IMR-90 (cell line): ENCODE results near the gene DENND1B. TPM values are rescaled to one million over a fixed set of nuclear protein-coding genes. Genes with fewer than 3 reads are reported as not detected.
"Not testable (repeated sequence)": the region's sequence is repeated elsewhere in the genome, so short reads cannot be mapped to it uniquely, and the experiment has no call there.

Source experiments
- ATAC-seq: fragments of 200-7000 bp; cut with Tn5 transposase; 2 replicates; pipeline ENCODE4 v1.9.1; 2020; ENCODE audit warnings: low read depth, mild to moderate bottlenecking, moderate library complexity
- BruUV-seq: library from RNA; stranded (reverse); fragments of 400-500 nt; replicated peaks from 2 replicates; lab custom pipeline; 2021; lab: Mats Ljungman, UMichigan
- CTCF ChIA-PET: fragments of 300-600 bp; formaldehyde crosslinking; extraction: SDS; loops from one replicate; lab custom pipeline; 2021; ENCODE audit warnings: antibody characterized with exemption; lab: Yijun Ruan, JAX
- POLR2A ChIA-PET: fragments of 300-600 bp; sonication (Branson Sonifier 250); formaldehyde crosslinking; loops from one replicate; lab custom pipeline; 2022; ENCODE audit warnings: antibody characterized with exemption; ENCODE audit not compliant: unreplicated experiment; lab: Charles Lee
- DNase-seq: peaks from one replicate; pipeline ENCODE4 v3.0.0; 2013
- H2AFZ ChIP-seq: replicated peaks from 2 replicates; pipeline ENCODE3; 2013; ENCODE audit warnings: low read length, mild to moderate bottlenecking; ENCODE audit not compliant: poor library complexity
- H2AK5ac ChIP-seq: 2 replicates; pipeline ENCODE4 v1.6.1; 2013; ENCODE audit warnings: low read depth, low read length, inconsistent platforms
- H2AK9ac ChIP-seq: replicated peaks from 2 replicates; pipeline ENCODE3; 2013; ENCODE audit warnings: mild to moderate bottlenecking, low read depth, low read length, moderate library complexity; ENCODE audit not compliant: poor library complexity
- H2BK120ac ChIP-seq: 2 replicates; pipeline ENCODE4 v1.6.1; 2013; ENCODE audit warnings: low read depth, low read length, inconsistent platforms
- H2BK15ac ChIP-seq: 3 replicates; pipeline ENCODE4 v1.6.1; 2013; ENCODE audit warnings: low read depth, low read length, inconsistent platforms
- H2BK20ac ChIP-seq: 2 replicates; pipeline ENCODE4 v1.6.1; 2013; ENCODE audit warnings: low read depth, mild to moderate bottlenecking, inconsistent platforms, low read length, moderate library complexity
- H2BK5ac ChIP-seq: 2 replicates; pipeline ENCODE4 v1.6.1; 2013; ENCODE audit warnings: mild to moderate bottlenecking, low read depth, low read length, inconsistent platforms; ENCODE audit not compliant: poor library complexity, severe bottlenecking
- H3K14ac ChIP-seq: replicated peaks from 2 replicates; pipeline ENCODE4 v1.6.1; 2013; ENCODE audit warnings: low read depth, low read length, inconsistent platforms
- H3K18ac ChIP-seq: 2 replicates; pipeline ENCODE4 v1.6.1; 2013; ENCODE audit warnings: low read depth, low read length, control low read depth
- H3K23ac ChIP-seq: 2 replicates; pipeline ENCODE4 v1.6.1; 2013; ENCODE audit warnings: low read depth, low read length, inconsistent platforms
- H3K27ac ChIP-seq: 2 replicates; pipeline ENCODE4 v1.5.1; 2013; ENCODE audit warnings: mild to moderate bottlenecking, control low read depth, low read length; ENCODE audit not compliant: insufficient read depth
- H3K27me3 ChIP-seq: 2 replicates; pipeline ENCODE4 v1.6.1; 2013; ENCODE audit warnings: low read length; ENCODE audit not compliant: control insufficient read depth, insufficient read depth
- H3K36me3 ChIP-seq: 2 replicates; pipeline ENCODE4 v1.6.1; 2013; ENCODE audit warnings: low read length, mixed read lengths; ENCODE audit not compliant: control insufficient read depth, insufficient read depth
- H3K4ac ChIP-seq: 2 replicates; pipeline ENCODE4 v1.6.1; 2013; ENCODE audit warnings: low read depth, low read length, inconsistent platforms
- H3K4me1 ChIP-seq: 2 replicates; pipeline ENCODE4 v1.6.1; 2013; ENCODE audit warnings: low read length, mixed read lengths; ENCODE audit not compliant: control insufficient read depth, insufficient read depth
- H3K4me2 ChIP-seq: 2 replicates; pipeline ENCODE4 v1.6.1; 2013; ENCODE audit warnings: low read depth, mild to moderate bottlenecking, control low read depth, low read length, moderate library complexity
- H3K4me3 ChIP-seq: 2 replicates; pipeline ENCODE4 v1.5.1; 2013; ENCODE audit warnings: low read depth, mild to moderate bottlenecking, control low read depth, low read length, moderate library complexity; ENCODE audit not compliant: insufficient read depth
- H3K56ac ChIP-seq: 2 replicates; pipeline ENCODE4 v1.6.1; 2013; ENCODE audit warnings: low read length, inconsistent platforms; ENCODE audit not compliant: insufficient read depth; ENCODE audit errors: extremely low read depth
- H3K79me1 ChIP-seq, 2 experiments: 2 replicates each; pipeline ENCODE4 v1.6.1; 2013; ENCODE audit warnings: low read length in 2 of 2, inconsistent platforms in 1 of 2, low read depth in 1 of 2
- H3K9ac ChIP-seq: 2 replicates; pipeline ENCODE4 v1.6.1; 2013; ENCODE audit warnings: low read depth, low read length, control low read depth
- H3K9me1 ChIP-seq: 2 replicates; pipeline ENCODE4 v1.6.1; 2013; ENCODE audit warnings: low read length, inconsistent platforms; ENCODE audit not compliant: insufficient read depth
- H3K9me3 ChIP-seq: 2 replicates; pipeline ENCODE4 v1.6.1; 2013; ENCODE audit warnings: low read length; ENCODE audit not compliant: control insufficient read depth, insufficient read depth
- H4K20me1 ChIP-seq: 2 replicates; pipeline ENCODE4 v1.6.1; 2013; ENCODE audit warnings: low read length, inconsistent platforms; ENCODE audit not compliant: insufficient read depth
- H4K5ac ChIP-seq: 2 replicates; pipeline ENCODE4 v1.6.1; 2013; ENCODE audit warnings: mild to moderate bottlenecking, low read depth, low read length, control low read depth
- H4K8ac ChIP-seq, 2 experiments: 2 replicates each; pipeline ENCODE4 v1.6.1; 2013; ENCODE audit warnings: low read depth in 2 of 2, low read length in 2 of 2, control low read depth in 1 of 2, inconsistent platforms in 1 of 2
- H4K91ac ChIP-seq: 2 replicates; pipeline ENCODE4 v1.6.1; 2013; ENCODE audit warnings: low read depth, low read length, inconsistent platforms; ENCODE audit not compliant: insufficient read depth
- WGBS, 2 experiments: methylation state at CpG; one replicate each; pipeline versions ENCODE4 v1.1.5 to v1.1.7; 2013; ENCODE audit warnings: missing lambda C conversion rate in 2 of 2; ENCODE audit not compliant: insufficient read length in 1 of 2; ENCODE audit errors: extremely low coverage in 2 of 2; 5-methylcytosine and 5-hydroxymethylcytosine counted together
- dilution Hi-C: fragments of 300-500 bp; cut with HindIII; formaldehyde crosslinking; loops from one replicate; pipeline ENCODE4 v1.14.3; 2018; ENCODE audit warnings: low sequenced_read_pairs; ENCODE audit not compliant: unreplicated experiment
- in situ Hi-C: fragments of 300-500 bp; cut with MboI; formaldehyde crosslinking; loops from 3 replicates; pipeline ENCODE4 v1.14.3; 2019; ENCODE audit warnings: low sequenced_read_pairs, inconsistent platforms, mixed read lengths
- intact Hi-C: fragments of 100-400 bp; cut with micrococcal nuclease; formaldehyde crosslinking; loops from 2 replicates; pipeline ENCODE4 v1.10.0; 2022
- polyA plus RNA-seq, 3 experiments: library from polyadenylated mRNA; depleted of rRNA; stranded (reverse); fragments of >200 nt; gene quantifications; 2 replicates each; pipeline ENCODE4 v1.2.3, GENCODE V29; 2012; ENCODE audit warnings: low replicate concordance in 1 of 3
- total RNA-seq: library from RNA; depleted of rRNA; stranded (reverse); fragments of >200 nt; gene quantifications from 2 replicates; pipeline ENCODE4 v1.2.3, GENCODE V29; 2012

The DENND1B gene
- total and polyA plus RNA-seq, 2 of the 4 experiments (the other 2 are of a cell fraction) = 4.0 to 24.2 TPM

- BruUV-seq = not testable (repeated sequence)
Measured at GRCh38 chr1:197575531-197575930, 199.7 kb downstream of the DENND1B start.

More at GRCh38 chr1:197575531-197575930, 199.7 kb downstream of the DENND1B start:
- DNase-seq, H2BK120ac ChIP-seq, H2AFZ ChIP-seq, H3K56ac ChIP-seq, H2BK20ac ChIP-seq, H4K20me1 ChIP-seq, POLR2A ChIA-PET, H2AK9ac ChIP-seq, H4K91ac ChIP-seq, intact Hi-C loops, H3K14ac ChIP-seq, H2BK15ac ChIP-seq, H4K5ac ChIP-seq, H3K18ac ChIP-seq, H3K23ac ChIP-seq, H3K4me3 ChIP-seq, H3K4ac ChIP-seq, dilution Hi-C loops, in situ Hi-C loops, H3K9me3 ChIP-seq, H2BK5ac ChIP-seq, H3K27ac ChIP-seq, H3K4me1 ChIP-seq, H3K9me1 ChIP-seq, H3K4me2 ChIP-seq, H3K9ac ChIP-seq, ATAC-seq, H3K79me1 ChIP-seq, H3K36me3 ChIP-seq, CTCF ChIA-PET, H4K8ac ChIP-seq, H3K27me3 ChIP-seq, H2AK5ac ChIP-seq: not testable (repeated sequence)
- no CpG with 5 or more reads among the region's 4 CpGs for WGBS, 2 experiments
